Measurements from ENCODE around the gene DAGLA. TPM values are rescaled to one million over a fixed set of nuclear protein-coding genes. Genes with fewer than 3 reads are reported as not detected.

Gene DAGLA
- total RNA-seq, 4 donors from 2014 or later: 1.5 to 4.9 (median 3.8) TPM

DNA sequence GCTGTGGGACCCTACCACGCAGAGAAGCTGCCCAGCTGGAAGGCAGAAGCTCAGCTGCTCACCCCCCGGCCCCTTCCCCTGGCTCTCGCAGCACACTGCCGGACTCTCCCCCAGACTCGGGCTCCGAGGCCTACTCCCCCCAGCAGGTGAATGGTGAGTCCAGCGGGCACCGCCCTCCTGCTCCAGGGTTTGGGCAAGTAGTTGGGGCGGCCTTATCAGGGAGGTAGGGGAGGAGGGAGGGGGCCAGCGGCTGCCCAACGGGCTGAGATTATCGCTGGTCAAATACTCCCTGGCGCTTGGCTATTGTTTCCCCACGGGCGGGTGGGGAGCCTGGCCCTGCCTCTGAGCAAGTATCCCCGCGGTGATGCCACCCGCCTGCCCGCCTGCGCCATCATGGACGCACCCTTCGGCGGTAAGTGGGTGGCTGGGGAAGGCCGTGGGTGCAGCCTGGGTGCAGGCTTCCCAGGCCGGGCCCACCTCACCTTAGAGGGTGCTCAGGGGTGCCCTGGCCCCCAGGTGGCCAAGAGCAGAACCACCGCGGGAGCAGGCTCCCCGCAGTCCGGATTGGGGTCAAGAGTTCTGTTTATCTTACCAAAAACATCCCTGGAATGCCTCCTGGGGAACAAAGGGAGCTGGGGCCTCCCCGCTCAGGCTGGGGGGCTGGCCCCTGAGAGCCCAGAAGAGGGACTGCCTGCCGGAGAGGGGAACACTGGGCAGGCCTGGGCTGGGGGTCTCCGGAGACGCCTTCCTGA is 89.2 kb downstream of the DAGLA start:
- Histone ChIP-seq H3K4me1 (peaks cover 0 to 7% (median 3%) of the 10 kb centered on the region in 4 donors), H3K27me3 (peaks cover 0 to 7% (median 0%) of the 10 kb centered on the region in 4 donors), H3K36me3 (no peaks in the 10 kb centered on the region), H3K9me3 (no peaks in the 10 kb centered on the region), H3K27ac (replicated peaks in 1 of 4) (no peak overlapping the region), H3K4me3 (no peak overlapping the region)
- intact Hi-C loops (cut with DNase I): no loop called here
- no peak for DNase-seq (ENCODE audit: extremely low spot score)
- TF ChIP-seq, protein P1, sequence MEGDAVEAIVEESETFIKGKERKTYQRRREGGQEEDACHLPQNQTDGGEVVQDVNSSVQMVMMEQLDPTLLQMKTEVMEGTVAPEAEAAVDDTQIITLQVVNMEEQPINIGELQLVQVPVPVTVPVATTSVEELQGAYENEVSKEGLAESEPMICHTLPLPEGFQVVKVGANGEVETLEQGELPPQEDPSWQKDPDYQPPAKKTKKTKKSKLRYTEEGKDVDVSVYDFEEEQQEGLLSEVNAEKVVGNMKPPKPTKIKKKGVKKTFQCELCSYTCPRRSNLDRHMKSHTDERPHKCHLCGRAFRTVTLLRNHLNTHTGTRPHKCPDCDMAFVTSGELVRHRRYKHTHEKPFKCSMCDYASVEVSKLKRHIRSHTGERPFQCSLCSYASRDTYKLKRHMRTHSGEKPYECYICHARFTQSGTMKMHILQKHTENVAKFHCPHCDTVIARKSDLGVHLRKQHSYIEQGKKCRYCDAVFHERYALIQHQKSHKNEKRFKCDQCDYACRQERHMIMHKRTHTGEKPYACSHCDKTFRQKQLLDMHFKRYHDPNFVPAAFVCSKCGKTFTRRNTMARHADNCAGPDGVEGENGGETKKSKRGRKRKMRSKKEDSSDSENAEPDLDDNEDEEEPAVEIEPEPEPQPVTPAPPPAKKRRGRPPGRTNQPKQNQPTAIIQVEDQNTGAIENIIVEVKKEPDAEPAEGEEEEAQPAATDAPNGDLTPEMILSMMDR (IDR thresholded peaks at IDR 0.05): no peak
- TF ChIP-seq EP300 (IDR thresholded peaks at IDR 0.05): no peak
- no peak for TF ChIP-seq POLR2A (IDR thresholded peaks at IDR 0.05; ENCODE audit: low read depth)
- TF ChIP-seq POLR2AphosphoS5 (IDR thresholded peaks at IDR 0.05): no peak
- 28% methylated on average over 8 of the region's 33 CpGs for WGBS

DNA sequence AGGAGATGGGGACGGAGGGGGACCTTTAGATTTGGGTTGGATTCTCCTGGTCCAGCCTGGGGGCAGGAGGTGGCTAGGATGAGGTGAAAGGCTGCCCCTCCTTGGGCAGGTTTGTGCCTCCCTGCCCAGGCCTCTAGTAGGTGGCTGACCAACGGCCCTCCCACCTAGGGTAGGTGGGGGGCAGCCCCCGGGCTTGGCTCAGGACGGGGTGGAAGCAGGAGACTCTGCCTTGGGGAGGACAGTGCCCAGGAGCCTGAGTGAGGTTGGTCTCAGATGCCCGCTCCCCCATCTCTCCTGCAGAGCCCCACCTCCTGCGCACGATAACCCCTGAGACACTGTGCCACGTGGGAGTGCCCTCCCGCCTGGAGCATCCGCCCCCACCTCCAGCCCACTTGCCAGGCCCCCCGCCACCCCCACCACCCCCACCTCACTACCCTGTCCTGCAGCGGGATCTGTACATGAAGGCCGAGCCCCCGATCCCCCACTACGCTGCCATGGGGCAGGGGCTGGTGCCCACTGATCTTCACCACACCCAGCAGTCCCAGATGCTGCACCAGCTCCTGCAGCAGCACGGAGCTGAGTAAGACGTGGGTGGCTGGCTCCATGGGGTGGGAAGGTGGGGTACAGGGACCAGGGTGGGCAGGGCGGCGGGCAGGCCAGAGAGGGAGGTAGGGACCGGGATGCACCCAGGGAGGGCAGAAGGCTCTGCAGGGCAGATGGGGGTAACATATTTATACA is 89.9 kb downstream of the DAGLA start:
- Histone ChIP-seq H3K4me1 (peaks cover 0 to 7% (median 3%) of the 10 kb centered on the region in 4 donors), H3K36me3 (no peaks in the 10 kb centered on the region), H3K4me3 (no peak overlapping the region), H3K27me3 (no peaks in the 10 kb centered on the region), H3K27ac (replicated peaks in 1 of 4) (no peak overlapping the region), H3K9me3 (no peaks in the 10 kb centered on the region)
- TF ChIP-seq POLR2AphosphoS5 (IDR thresholded peaks at IDR 0.05) (no peak), EP300 (IDR thresholded peaks at IDR 0.05) (no peak), POLR2A (IDR thresholded peaks at IDR 0.05; ENCODE audit: low read depth) (no peak)
- TF ChIP-seq, protein P1 (IDR thresholded peaks at IDR 0.05): no peak
- no peak for DNase-seq (ENCODE audit: extremely low spot score)
- WGBS: 83% methylated on average over 20 of the region's 20 CpGs
- intact Hi-C loops (cut with DNase I): no loop called here

DNA sequence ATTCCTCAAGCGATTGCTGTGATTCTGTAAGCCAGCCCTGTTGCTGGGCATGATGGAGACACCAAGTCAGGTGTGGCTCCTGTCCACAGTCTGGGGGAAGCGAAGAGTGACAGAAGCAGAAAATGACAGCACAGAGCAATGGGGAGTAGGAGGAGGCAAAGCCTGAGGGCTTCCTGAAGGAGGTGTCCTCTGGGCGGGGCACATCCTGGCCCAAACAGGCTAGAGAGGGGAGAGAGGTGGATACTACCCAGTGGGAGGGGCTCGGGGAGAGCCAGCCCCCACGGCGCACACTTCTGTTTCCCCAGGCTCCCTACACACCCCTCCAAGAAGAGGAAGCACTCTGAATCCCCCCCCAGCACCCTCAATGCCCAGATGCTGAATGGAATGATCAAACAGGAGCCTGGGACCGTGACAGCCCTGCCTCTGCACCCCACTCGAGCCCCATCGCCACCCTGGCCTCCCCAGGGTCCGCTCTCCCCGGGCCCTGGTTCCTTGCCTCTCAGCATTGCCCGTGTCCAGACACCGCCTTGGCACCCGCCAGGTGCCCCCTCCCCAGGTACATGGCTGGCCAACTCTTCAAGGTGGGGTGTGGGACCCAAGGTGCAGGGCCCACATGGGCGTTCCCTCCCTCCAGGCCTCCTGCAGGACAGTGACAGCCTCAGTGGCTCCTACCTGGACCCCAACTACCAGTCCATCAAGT is 91.2 kb downstream of the DAGLA start:
- DNase-seq (ENCODE audit: extremely low spot score): no peak
- Histone ChIP-seq H3K9me3 (no peaks in the 10 kb centered on the region), H3K4me3 (no peak overlapping the region), H3K27ac (replicated peaks in 1 of 4) (no peak overlapping the region), H3K27me3 (no peaks in the 10 kb centered on the region), H3K4me1 (peaks cover 0 to 7% (median 3%) of the 10 kb centered on the region in 4 donors), H3K36me3 (no peaks in the 10 kb centered on the region)
- no peak for TF ChIP-seq EP300 (IDR thresholded peaks at IDR 0.05)
- no peak for TF ChIP-seq POLR2A (IDR thresholded peaks at IDR 0.05; ENCODE audit: low read depth)
- 89% methylated on average over 15 of the region's 15 CpGs for WGBS
- intact Hi-C loops (cut with DNase I): no loop called here

DNA sequence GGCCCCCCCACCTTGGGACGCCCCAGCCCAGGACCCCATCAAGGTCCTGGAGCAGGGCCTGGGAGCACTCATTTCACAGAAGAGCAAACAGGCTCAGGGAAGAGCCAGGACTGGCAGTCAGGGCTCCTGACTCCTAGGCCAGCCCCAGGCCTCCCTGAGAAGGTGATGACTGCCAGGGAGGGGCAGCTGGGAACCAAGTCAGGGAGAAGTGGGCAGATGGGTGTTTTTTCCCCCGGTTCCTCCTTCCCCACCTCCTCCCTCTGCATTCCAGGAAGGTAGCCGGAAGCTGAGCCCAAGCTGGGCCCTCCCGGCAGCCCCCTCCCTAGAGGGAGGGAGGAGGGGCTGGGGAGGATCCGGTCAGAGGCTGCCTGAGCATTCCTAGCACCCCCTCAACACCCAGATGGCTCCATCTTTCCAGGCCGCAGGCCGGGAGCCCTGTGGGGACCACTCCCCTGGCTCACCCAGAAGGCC is 91.8 kb downstream of the DAGLA start:
- DNase-seq (ENCODE audit: extremely low spot score): no peak
- TF ChIP-seq POLR2AphosphoS5 (IDR thresholded peaks at IDR 0.05): no peak
- TF ChIP-seq POLR2A (IDR thresholded peaks at IDR 0.05; ENCODE audit: low read depth): no peak
- TF ChIP-seq, protein P1 (IDR thresholded peaks at IDR 0.05): no peak
- TF ChIP-seq EP300 (IDR thresholded peaks at IDR 0.05): no peak
- 53% methylated on average over 2 of the region's 7 CpGs for WGBS
- H3K36me3 ChIP-seq: no peaks in the 10 kb centered on the region
- peaks cover 2 to 11% (median 7%) of the 10 kb centered on the region in 4 donors for H3K4me1 ChIP-seq
- intact Hi-C loops (cut with DNase I): no loop called here
- peaks cover 0 to under 1% (median 0%) of the 10 kb centered on the region in 4 donors for H3K27me3 ChIP-seq
- H3K27ac ChIP-seq (replicated peaks in 1 of 4): no peak overlapping the region
- no peak overlapping the region for H3K4me3 ChIP-seq
- H3K9me3 ChIP-seq: no peaks in the 10 kb centered on the region

DNA sequence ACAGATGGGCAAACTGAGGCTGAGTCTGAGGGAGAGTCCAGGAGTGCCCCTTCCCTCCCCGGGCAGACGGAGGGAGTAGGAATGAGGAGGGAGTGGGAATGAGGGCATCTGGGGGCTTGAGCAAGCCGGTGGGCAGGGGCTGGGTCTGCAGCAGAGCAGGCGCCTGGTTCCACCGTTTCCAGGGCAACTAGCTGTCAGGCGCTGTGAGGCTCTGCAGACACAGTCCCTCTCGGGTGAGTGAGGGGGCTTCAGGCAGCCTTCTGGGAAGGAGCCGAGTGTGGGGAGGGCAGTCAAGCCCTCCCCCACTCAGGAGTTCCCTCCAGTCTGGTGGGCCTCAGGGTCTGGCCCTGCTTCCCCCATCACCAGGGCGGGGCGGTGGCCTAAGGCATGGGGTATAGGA is 93.2 kb downstream of the DAGLA start:
- Histone ChIP-seq H3K27ac (replicated peaks in 1 of 4) (no peak overlapping the region), H3K9me3 (no peaks in the 10 kb centered on the region), H3K4me3 (no peak overlapping the region), H3K4me1 (peaks cover 9 to 20% (median 17%) of the 10 kb centered on the region in 4 donors), H3K27me3 (peaks cover 0 to 7% (median 0%) of the 10 kb centered on the region in 4 donors), H3K36me3 (no peaks in the 10 kb centered on the region)
- intact Hi-C loops (cut with DNase I): no loop called here
- no peak for TF ChIP-seq EP300 (IDR thresholded peaks at IDR 0.05)
- no peak for TF ChIP-seq POLR2A (IDR thresholded peaks at IDR 0.05; ENCODE audit: low read depth)
- no peak for TF ChIP-seq POLR2AphosphoS5 (IDR thresholded peaks at IDR 0.05)
- TF ChIP-seq, protein P1 (IDR thresholded peaks at IDR 0.05): no peak
- no peak for DNase-seq (ENCODE audit: extremely low spot score)
- WGBS: 65% methylated on average over 10 of the region's 10 CpGs
